ENCODE measurements around the gene ESRRG. TPM values are rescaled to one million over a fixed set of nuclear protein-coding genes. Genes with fewer than 3 reads are reported as not detected.
A peak's percentile ranks its signal among the peaks of the same experiment; 100 is the strongest.

Gene ESRRG
- total and polyA plus RNA-seq, 2 donors (not counting 3 experiments of a cell fraction or from before 2014, with no cell fraction given), result not detected

DNA sequence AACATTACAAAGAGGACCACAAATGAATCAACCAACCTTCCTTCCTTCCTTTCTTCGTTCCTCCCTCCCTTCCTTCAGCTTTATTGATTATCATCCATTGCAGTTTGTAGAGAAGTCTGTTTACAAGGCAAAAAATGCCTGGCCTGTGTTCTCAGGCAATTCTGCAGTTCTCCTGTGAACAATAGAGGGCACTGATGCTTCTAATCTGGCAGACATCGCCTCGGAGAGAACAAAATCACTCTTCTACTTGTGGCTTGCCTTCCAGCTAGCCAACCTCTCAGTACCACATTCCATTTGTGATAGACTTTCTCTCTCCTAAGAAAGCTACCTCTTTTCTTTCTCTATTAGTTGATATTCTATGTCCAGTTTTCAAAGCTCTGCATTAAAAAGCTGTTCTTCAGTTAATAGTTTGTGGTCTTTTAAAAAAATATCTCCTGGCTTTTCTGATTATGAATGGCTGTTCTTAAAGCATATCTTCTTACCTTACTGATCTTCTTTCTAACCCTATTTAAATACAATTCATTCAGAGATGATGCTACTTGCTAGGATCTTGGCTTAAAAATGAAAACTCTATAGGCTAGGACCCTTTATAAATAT is 26.9 kb upstream of the ESRRG start:
- Histone ChIP-seq H3K9me1 (replicated peaks; ENCODE audit: control insufficient read depth, extremely low read depth, insufficient read depth, low read length) (no peaks in the 10 kb centered on the region), H3K4me1 (ENCODE audit: control insufficient read depth, extremely low read depth, insufficient read depth, low read length) (no peaks in the 10 kb centered on the region), H3K79me2 (ENCODE audit: control insufficient read depth, insufficient read depth, low read length) (no peaks in the 10 kb centered on the region), H3K4me3 (replicated peaks in 1 of 3; ENCODE audit: insufficient read depth in 1 of 3, low read depth in 1 of 3, low read length in 3 of 3) (no peak overlapping the region), H3K4me2 (ENCODE audit: insufficient read depth, low read length) (no peak overlapping the region), H3K27me3 (ENCODE audit: control insufficient read depth in 2 of 2, insufficient read depth in 2 of 2, low read length in 2 of 2) (no peaks in the 10 kb centered on the region), H3K9me3 (replicated peaks; ENCODE audit: control insufficient read depth, insufficient read depth, low read length) (no peaks in the 10 kb centered on the region), H3K27ac (ENCODE audit: insufficient read depth, low read depth, low read length) (no peak overlapping the region), H4K20me1 (replicated peaks; ENCODE audit: control insufficient read depth, extremely low read depth, insufficient read depth, low read length) (no peaks in the 10 kb centered on the region), H3K36me3 (ENCODE audit: control insufficient read depth in 2 of 2, extremely low read depth in 1 of 2, insufficient read depth in 2 of 2, low read length in 2 of 2) (no peaks in the 10 kb centered on the region), H2AFZ (ENCODE audit: low read depth, low read length) (no peak overlapping the region), H3K9ac (replicated peaks; ENCODE audit: extremely low read depth, insufficient read depth, low read length) (no peak overlapping the region)
- TF ChIP-seq EZH2 (IDR thresholded peaks at IDR 0.05; ENCODE audit: borderline replicate concordance, low read depth, low read length, severe bottlenecking) (no peak), POLR2A (IDR thresholded peaks at IDR 0.05; ENCODE audit: low read depth, low read length) (no peak), CTCF (IDR thresholded peaks at IDR 0.05; ENCODE audit: extremely low read depth in 1 of 2, insufficient read depth in 1 of 2, low read depth in 1 of 2, low read length in 2 of 2) (peak; percentile 4 to 18), FOS (IDR thresholded peaks at IDR 0.05; ENCODE audit: borderline replicate concordance, insufficient read depth, low read length) (no peak), GATA2 (IDR thresholded peaks at IDR 0.05; ENCODE audit: insufficient read depth, insufficient read length, low read depth, low read length) (no peak), POLR2AphosphoS5 (IDR thresholded peaks at IDR 0.05; ENCODE audit: insufficient read depth, low read depth, low read length) (no peak)
- TF ChIP-seq, protein P1, sequence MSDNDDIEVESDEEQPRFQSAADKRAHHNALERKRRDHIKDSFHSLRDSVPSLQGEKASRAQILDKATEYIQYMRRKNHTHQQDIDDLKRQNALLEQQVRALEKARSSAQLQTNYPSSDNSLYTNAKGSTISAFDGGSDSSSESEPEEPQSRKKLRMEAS (IDR thresholded peaks at IDR 0.05; ENCODE audit: insufficient read depth, insufficient read length), result no peak
- ChIA-PET POLR2A (no interaction called here), CTCF (no interaction called here)
- intact Hi-C loops (cut with micrococcal nuclease), result loop anchor here (2.0 to 10.0 kb wide), 2 partner anchors 997 to 1415 kb away; no protein-coding TSS in a partner anchor
- no TSS peak for BruUV-seq (replicated peaks)
- FAIRE-seq (no peak), DNase-seq (ENCODE audit: low read depth, low spot score) (peak; percentile 2)
- dilution Hi-C loops (cut with MboI; ENCODE audit: extremely low pct_ligation_motif_present, low sequenced_read_pairs), result no loop called here
